ENCODE data around the gene HDHD2. TPM values are rescaled to one million over a fixed set of nuclear protein-coding genes. Genes with fewer than 3 reads are reported as not detected.

HDHD2 gene
- total and polyA plus RNA-seq, 3 donors from 2014 or later = 32.3 to 40.4 (median 39.8) TPM

DNA sequence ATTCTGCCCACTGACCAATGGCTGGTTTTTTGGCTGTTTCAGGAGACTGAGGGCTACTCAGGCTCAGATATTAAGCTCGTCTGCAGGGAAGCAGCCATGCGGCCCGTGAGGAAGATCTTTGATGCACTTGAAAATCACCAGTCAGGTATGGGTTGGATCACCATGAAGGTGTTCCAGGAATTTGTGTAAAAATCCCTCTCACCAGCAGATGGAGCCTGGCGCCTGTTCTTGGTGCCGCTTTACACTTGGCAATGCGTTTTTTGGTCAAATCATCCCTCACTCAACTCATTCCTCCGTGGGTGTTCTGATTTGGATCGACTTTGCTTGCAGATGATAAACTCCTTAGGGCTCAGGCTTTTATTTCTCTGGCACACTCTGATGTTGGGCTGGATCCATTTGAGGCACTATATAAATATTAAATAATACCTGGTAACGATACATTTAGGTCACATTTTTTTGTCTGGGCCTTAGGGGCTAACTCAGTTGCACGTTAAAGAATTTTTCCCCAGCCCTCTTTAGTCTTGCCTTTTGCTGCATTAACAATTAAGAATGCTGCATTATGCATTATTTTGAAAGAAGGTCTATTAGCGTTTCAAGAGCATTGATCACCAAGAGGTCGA lies 50.0 kb downstream of the HDHD2 start:
- no peak overlapping the region for H3K27ac ChIP-seq
- TF ChIP-seq, protein P1, sequence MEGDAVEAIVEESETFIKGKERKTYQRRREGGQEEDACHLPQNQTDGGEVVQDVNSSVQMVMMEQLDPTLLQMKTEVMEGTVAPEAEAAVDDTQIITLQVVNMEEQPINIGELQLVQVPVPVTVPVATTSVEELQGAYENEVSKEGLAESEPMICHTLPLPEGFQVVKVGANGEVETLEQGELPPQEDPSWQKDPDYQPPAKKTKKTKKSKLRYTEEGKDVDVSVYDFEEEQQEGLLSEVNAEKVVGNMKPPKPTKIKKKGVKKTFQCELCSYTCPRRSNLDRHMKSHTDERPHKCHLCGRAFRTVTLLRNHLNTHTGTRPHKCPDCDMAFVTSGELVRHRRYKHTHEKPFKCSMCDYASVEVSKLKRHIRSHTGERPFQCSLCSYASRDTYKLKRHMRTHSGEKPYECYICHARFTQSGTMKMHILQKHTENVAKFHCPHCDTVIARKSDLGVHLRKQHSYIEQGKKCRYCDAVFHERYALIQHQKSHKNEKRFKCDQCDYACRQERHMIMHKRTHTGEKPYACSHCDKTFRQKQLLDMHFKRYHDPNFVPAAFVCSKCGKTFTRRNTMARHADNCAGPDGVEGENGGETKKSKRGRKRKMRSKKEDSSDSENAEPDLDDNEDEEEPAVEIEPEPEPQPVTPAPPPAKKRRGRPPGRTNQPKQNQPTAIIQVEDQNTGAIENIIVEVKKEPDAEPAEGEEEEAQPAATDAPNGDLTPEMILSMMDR (IDR thresholded peaks at IDR 0.05) = peak; percentile 26 to 61 (median 60)
- TF ChIP-seq POLR2A (IDR thresholded peaks at IDR 0.05) = no peak
- no peaks in the 10 kb centered on the region for H3K36me3 ChIP-seq (ENCODE audit: low read depth, missing control alignments)
- H3K27me3 ChIP-seq = no peaks in the 10 kb centered on the region
- no peak overlapping the region for H3K4me3 ChIP-seq
- H3K9me3 ChIP-seq = no peaks in the 10 kb centered on the region
- H3K4me1 ChIP-seq = no peaks in the 10 kb centered on the region
- peak; percentile 62 for DNase-seq
- intact Hi-C loops (cut with DNase I; ENCODE audit: low total_unique reads) = no loop called here
- WGBS, 2 donors = 39 to 49% methylated on average over 12 of the region's 12 CpGs

DNA sequence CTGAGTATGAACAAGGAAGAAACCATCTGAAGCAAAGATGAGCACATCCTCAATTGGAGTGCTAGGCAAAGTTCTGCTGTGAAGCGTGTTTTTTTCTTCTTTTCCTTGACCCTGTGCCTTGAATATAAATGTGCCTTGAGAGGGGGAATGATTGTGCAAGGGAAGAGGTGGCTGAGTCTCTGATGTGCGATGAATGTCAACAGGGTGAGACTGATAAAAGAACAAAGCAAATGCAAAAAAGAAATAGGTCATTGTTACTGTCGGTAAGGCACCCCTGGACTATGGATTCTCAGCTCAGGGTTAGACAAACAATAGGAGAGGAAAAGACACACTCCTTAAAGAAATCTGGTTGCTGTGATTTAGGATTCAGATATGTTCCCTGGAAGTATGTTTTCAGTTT lies 54.5 kb downstream of the HDHD2 start:
- Histone ChIP-seq H3K27ac (no peak overlapping the region), H3K4me3 (no peak overlapping the region), H3K9me3 (no peaks in the 10 kb centered on the region), H3K36me3 (ENCODE audit: low read depth, missing control alignments) (no peaks in the 10 kb centered on the region), H3K4me1 (no peaks in the 10 kb centered on the region), H3K27me3 (no peaks in the 10 kb centered on the region)
- DNase-seq = no peak
- intact Hi-C loops (cut with DNase I; ENCODE audit: low total_unique reads) = no loop called here
- 71 to 77% methylated on average over 3 of the region's 3 CpGs for WGBS, 2 donors
- TF ChIP-seq, protein P1 (IDR thresholded peaks at IDR 0.05) = no peak
- no peak for TF ChIP-seq POLR2A (IDR thresholded peaks at IDR 0.05)

DNA sequence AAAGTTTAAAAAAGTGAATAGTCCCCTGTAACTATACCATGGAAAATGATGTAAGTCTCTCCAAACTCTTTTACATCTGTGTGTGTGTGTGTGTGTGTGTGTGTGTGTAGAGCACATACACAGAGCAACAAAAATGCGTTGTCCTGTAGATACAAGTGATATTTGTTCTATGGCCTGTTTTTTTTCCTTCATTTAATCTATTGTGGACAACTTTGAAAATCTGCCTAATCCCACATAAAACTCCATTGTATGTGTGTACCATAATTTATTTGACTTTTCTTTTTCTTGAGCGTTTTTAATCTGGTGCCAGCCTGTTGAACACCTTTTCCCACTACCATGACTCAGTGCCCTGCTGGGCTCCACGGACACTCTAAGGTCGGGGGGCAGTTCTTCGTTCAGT lies 62.6 kb downstream of the HDHD2 start:
- WGBS, 2 donors = 94% methylated on average over 5 of the region's 5 CpGs
- DNase-seq = no peak
- H3K27me3 ChIP-seq = no peaks in the 10 kb centered on the region
- intact Hi-C loops (cut with DNase I; ENCODE audit: low total_unique reads) = no loop called here
- no peaks in the 10 kb centered on the region for H3K36me3 ChIP-seq (ENCODE audit: low read depth, missing control alignments)
- no peaks in the 10 kb centered on the region for H3K4me1 ChIP-seq
- H3K9me3 ChIP-seq = no peaks in the 10 kb centered on the region
- no peak for TF ChIP-seq POLR2A (IDR thresholded peaks at IDR 0.05)
- TF ChIP-seq, protein P1 (IDR thresholded peaks at IDR 0.05) = no peak
- H3K27ac ChIP-seq = no peak overlapping the region
- H3K4me3 ChIP-seq = no peak overlapping the region

DNA sequence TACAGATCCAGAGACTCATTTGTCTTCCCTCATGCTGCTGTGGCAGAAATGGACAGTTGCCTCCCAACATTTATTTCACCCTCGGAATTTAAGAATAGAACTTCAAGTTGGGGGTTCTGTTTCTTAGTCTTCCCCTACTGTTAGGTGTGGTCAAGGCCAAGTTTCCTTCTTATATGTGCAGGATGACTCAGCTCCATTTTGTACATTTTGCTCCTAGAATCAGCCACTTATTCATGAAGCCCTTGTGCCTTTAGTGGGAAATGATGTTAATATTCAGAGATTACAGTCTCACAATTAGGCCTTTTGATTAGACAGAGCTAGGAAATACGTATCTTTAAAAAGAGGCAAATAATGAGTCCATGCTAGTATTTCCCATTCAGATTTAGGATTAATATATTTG lies 68.7 kb downstream of the HDHD2 start:
- H3K4me3 ChIP-seq = no peak overlapping the region
- DNase-seq = no peak
- no peaks in the 10 kb centered on the region for H3K36me3 ChIP-seq (ENCODE audit: low read depth, missing control alignments)
- no peaks in the 10 kb centered on the region for H3K4me1 ChIP-seq
- intact Hi-C loops (cut with DNase I; ENCODE audit: low total_unique reads) = no loop called here
- 80 to 93% methylated on average over 2 of the region's 2 CpGs for WGBS, 2 donors
- H3K27ac ChIP-seq = no peak overlapping the region
- no peak for TF ChIP-seq POLR2A (IDR thresholded peaks at IDR 0.05)
- TF ChIP-seq, protein P1 (IDR thresholded peaks at IDR 0.05) = no peak
- H3K27me3 ChIP-seq = no peaks in the 10 kb centered on the region
- H3K9me3 ChIP-seq = no peaks in the 10 kb centered on the region

DNA sequence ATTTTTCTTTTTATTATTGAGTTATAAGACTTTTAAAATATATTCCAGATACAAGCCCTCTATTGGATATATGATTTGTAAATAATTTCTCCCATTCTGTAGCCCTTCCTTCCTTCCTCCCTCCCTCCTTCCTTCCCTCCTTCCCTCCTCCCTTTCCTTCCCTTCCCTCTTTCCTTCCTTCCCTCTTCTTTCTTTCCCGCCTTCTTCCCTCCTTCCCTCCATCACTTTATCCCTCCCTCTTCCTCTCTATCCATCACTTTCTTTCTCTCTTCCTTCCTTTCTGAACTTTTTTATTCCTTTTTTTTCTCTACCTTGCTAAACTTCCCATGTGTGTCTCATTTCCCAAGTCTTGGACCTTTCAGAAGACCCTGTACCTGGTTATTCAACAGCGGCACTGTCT lies 69.4 kb downstream of the HDHD2 start:
- no peak overlapping the region for H3K27ac ChIP-seq
- no peak overlapping the region for H3K4me3 ChIP-seq
- H3K27me3 ChIP-seq = no peaks in the 10 kb centered on the region
- intact Hi-C loops (cut with DNase I; ENCODE audit: low total_unique reads) = no loop called here
- TF ChIP-seq, protein P1 (IDR thresholded peaks at IDR 0.05) = no peak
- DNase-seq = no peak
- H3K9me3 ChIP-seq = no peaks in the 10 kb centered on the region
- H3K4me1 ChIP-seq = no peaks in the 10 kb centered on the region
- 89 to 95% methylated on average over 2 of the region's 2 CpGs for WGBS, 2 donors
- no peaks in the 10 kb centered on the region for H3K36me3 ChIP-seq (ENCODE audit: low read depth, missing control alignments)
